Heart left ventricle (tissue), 13 donors: ENCODE data around the gene LRRC52.

Experiments
- CTCF ChIP-seq, 12 donors: fragments of 200-600 bp; sonication (generic) in 4 of 12; IDR thresholded peaks; one replicate each; pipeline versions ENCODE4 v1.5.0 to v1.8.0; 2018 to 2022; ENCODE audit warnings: antibody characterized with exemption in 12 of 12, mild to moderate bottlenecking in 5 of 12
- POLR2A ChIP-seq, 2 donors: fragments of 450-650 bp; IDR thresholded peaks; one replicate each; pipeline ENCODE4 v1.6.1; 2017; ENCODE audit warnings: antibody characterized with exemption in 2 of 2, mild to moderate bottlenecking in 2 of 2, moderate library complexity in 2 of 2
- donor health status: ischemic (EF 13 %, LVEDD 7.1; RV severe dilation, severe dysfunction).
- donor health status: DM: no; HTN: yes; CAD: no.
- donor health status: DM: no; HTN: no; CAD: no.
- donor health status: ischemic (EF 25% LVEDD 6.9; RV normal size, moderate dysfunction).
- donor health status: ischemic (EF 25% LVEDD 5.7; RV mildly dilated, moderate dysfunction).
- donor health status: ischemic (EF 35%, LVEDD 5.7; RV mildly dilated, moderate dysfunction).
- donor health status: nonischemic (EF 11% LVEDD 7.7; RV severe dilation, severe dysfunction).
- donor health status: DM: yes; HTN: yes; CAD: no.
- donor health status: PGD.
- donor health status: ischemic (EF 29% LVEDD 5.4; RV normal size, mild dysfunction).
- donor health status: nonischemic (EF 23%, LVEDD 6.1; RV moderate dilation, normal function).

GRCh38 chr1:165512816-165513215 lies 31.0 kb upstream of the LRRC52 start:
- TF ChIP-seq POLR2A (IDR thresholded peaks at IDR 0.05) (no peak), CTCF (IDR thresholded peaks at IDR 0.05) (no peak)
